Measurements from ENCODE around the gene ZNF398.

ZNF398 gene

DNA sequence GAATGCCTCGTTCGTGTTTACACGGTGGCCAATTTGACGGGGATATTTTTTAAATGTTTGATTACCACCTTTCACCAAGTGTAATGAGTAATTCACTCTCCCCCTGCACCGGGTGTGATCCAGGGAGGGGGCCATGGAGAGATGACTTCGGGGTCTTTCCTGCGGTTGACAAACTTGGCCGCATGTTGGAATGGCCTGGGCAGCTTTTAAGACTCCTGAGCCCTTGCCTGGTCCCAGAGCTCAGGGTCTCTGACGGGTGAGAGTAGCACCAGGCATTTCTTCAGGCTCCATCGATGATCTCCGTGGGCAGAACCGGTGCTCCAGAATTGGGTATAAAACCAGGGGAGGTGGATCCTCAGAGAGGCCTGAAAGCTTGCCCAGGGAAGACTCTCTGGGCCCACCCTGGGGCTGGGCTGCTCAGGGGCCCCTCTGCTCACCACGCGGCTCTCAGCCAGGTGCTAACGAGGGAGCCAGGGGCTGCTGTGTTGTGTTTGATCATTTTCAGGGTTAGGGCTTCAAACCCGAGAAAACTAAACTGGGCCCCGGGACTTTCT is 49.0 kb downstream of the ZNF398 start:
- no peak for DNase-seq (ENCODE audit: low read depth in 2 of 2, low spot score in 1 of 2)

DNA sequence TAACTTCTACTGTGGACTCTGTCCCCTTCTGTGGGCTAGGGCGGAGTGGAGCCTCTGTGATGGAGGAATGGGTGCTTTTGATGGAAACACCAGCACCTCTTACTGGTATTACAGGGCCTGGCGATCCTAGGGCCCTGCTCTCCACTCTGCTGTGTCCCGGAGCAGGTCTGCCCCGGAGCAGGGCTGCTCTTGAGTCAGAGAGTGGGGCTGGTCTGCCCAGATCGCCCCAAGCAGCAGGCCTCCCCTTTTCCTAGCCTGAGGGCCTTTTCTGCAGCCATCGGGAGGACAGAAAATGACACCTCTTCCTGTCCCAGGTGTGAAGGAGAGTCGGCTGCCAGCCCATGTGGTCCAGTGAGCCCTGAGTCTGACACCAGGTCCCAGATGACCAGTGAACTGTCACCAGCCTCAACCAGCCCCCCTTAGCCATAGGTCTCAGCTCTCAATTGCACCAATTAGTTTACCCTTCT is 49.5 kb downstream of the ZNF398 start:
- DNase-seq (ENCODE audit: low read depth in 2 of 2, low spot score in 1 of 2): no peak

DNA sequence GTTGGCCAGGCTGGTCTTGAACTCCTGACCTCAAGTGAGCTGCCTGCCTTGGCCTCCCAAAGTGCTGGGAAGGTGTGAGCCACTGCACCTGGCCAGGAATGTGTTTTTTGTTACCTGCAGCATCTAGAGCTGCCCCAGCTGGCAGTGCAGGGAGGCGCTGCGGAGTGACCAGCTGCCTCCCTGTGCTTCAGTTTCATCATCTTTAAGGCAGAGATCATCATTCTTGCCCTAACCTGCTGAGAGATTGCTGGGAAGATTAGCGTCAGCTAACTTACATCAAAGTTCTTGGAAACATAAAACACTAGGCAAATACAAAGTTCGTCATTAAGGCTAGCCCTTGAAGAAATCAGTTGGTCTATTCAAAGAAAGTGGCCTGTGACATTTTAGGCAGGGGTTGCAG is 50.4 kb downstream of the ZNF398 start:
- no peak for DNase-seq (ENCODE audit: low read depth in 2 of 2, low spot score in 1 of 2)

GRCh38 chr7:149198161-149198816 is 51.0 kb downstream of the ZNF398 start:
- DNase-seq (ENCODE audit: low read depth in 2 of 2, low spot score in 1 of 2): no peak

DNA sequence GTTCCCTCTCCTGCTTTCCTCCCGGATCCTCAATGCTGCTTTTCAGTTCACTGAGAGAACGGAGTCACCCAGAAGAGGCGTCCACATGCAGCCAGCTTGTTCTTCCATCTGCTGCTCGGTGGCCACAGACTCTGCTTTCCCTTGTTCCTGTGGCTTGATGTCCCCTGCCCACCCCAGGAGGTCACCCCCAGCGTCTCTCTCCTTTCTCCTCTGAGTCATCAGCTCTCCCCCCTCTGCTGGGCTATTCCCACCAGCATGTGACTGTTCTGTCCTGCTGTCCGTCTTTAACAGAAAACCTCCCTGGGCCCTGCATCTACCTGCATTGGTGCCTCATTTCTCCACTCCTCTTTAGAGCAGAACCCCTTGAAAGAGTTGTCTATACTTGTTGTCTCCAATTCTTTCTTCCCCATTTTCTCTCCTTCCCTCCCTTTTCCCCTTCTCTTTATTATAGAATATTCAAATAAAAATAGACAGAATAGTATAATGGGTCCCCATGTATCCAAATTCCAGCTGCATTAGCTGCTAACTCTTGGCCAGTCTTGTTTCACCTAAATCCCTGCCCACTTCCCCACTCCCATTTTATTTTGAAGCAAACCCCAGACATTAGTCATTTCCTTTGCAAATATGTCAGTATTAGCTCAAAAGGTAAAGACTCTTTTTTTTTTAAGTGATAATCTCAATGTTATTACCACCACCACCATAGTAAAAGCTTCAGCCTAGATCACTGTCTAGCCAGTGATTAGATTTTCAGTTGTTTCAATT is 52.2 kb downstream of the ZNF398 start:
- DNase-seq (ENCODE audit: low read depth in 2 of 2, low spot score in 1 of 2): no peak

DNA sequence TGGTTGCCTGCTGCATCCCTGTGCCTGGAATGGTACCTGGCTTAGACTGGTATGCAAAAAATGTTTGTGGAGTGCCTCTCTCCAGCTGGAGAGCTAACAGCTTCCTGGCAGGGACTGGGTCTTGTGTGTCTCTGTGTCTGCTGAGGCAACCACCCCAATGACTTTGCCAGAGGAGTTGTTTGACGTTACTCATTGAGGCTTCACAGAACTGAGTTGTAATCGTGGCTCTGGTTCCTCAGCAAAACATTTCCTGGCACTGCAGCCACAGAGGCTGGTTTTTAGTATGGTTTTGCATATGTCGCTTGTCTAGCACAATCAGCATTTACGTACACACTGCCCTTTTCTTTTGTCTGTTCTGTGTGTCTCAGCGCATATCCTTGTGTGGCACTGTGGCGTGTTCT is 55.6 kb downstream of the ZNF398 start:
- no peak for DNase-seq (ENCODE audit: low read depth in 2 of 2, low spot score in 1 of 2)

DNA sequence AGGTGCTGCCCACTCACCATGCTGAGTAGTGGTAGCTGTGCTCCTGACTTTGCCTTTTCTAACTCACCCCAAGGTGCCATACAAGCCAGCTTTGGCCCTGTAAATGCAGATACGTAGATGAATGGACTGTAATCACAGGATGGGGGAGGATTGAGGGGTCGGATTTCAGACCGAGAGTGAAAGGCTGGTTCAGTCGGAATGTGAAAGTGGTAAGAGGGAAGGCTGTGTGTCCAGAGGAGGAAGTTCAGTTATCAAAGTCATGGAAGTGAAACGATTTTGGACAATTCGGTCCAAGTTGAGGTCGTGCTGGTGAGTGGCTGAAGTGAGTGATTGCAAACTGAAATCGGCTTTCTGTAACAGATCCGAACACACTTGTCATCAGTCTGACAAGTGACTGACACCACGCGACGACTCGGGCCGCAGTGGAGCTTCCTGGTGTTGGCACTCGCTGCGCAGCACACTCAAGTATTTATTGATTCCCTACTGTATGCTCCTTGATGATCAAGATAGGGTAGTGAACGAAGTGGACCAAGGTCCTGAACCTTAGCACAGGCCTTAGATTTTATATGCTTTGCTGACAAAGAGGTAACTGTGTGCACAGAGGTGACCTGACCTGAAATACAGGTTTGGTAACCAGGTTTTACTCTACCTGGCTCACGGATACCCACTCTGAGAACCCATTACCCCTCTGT is 58.6 kb downstream of the ZNF398 start:
- no peak for DNase-seq (ENCODE audit: low read depth in 2 of 2, low spot score in 1 of 2)

- no peak for DNase-seq (ENCODE audit: low read depth in 2 of 2, low spot score in 1 of 2)
Measured at GRCh38 chr7:149207324-149208035, 60.2 kb downstream of the ZNF398 start.

DNA sequence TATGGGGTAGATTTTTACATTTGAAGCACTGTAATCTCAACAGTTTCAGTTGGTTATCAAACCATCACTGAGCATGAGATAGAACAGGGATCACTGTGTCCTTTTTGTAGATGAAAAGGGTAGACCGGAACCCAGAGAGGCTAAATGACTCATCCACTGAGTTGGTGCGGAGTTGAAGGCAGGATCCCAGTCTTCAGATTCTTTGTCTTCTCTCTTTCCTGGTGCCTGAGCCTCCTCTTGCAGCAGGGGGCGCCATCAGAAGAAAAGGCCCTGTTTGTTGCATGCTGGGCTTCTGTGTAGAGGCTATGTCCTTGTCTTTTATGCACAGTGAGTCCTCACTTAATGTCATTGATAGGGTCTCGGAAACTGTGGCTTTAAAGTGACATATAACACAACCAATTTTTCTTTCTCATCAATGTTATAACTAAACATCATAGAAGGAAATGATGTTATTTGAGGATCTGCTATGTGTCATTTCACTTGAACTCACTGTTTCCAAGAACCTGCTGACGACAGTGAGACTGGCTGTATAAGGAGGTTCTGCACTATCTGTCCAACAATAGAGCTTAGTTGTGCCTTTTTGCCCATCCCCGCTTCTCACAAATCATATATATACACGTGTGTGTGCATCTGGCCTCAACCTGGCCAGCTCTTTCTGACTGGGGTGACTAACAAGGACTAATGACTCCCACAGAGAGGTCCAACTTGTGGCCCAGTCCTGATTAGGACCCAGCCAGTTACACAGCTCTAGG is 62.4 kb downstream of the ZNF398 start:
- DNase-seq (ENCODE audit: low read depth in 2 of 2, low spot score in 1 of 2): peak; percentile 18 to 47

DNA sequence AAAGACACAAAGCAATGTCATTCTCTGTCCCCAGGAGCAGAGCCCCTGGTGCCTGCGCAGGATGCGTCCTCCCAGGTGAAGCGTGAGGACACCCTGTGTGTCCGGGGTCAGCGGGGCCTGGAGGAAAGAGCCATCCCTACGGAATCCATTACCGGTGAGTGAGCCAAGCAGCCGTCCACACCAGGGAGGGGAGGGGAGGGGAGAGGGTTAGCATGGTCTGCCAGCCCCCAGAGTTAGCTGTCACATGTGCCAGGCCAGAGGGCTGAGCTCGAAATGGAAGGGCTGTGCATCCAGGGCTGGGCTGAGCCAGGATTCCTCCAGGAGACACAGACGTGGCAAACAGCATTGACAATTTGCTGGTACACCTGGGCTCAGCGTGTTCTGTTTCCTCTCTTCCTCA is 63.3 kb downstream of the ZNF398 start:
- DNase-seq (ENCODE audit: low read depth in 2 of 2, low spot score in 1 of 2): no peak

- DNase-seq (ENCODE audit: low read depth in 2 of 2, low spot score in 1 of 2): no peak
Measured at GRCh38 chr7:149214020-149214720, 66.9 kb downstream of the ZNF398 start.

- no peak for DNase-seq (ENCODE audit: low read depth in 2 of 2, low spot score in 1 of 2)
Measured at GRCh38 chr7:149216402-149216801, 69.1 kb downstream of the ZNF398 start.

- DNase-seq (ENCODE audit: low read depth in 2 of 2, low spot score in 1 of 2): no peak
Measured at GRCh38 chr7:149217570-149217969, 70.3 kb downstream of the ZNF398 start.

DNA sequence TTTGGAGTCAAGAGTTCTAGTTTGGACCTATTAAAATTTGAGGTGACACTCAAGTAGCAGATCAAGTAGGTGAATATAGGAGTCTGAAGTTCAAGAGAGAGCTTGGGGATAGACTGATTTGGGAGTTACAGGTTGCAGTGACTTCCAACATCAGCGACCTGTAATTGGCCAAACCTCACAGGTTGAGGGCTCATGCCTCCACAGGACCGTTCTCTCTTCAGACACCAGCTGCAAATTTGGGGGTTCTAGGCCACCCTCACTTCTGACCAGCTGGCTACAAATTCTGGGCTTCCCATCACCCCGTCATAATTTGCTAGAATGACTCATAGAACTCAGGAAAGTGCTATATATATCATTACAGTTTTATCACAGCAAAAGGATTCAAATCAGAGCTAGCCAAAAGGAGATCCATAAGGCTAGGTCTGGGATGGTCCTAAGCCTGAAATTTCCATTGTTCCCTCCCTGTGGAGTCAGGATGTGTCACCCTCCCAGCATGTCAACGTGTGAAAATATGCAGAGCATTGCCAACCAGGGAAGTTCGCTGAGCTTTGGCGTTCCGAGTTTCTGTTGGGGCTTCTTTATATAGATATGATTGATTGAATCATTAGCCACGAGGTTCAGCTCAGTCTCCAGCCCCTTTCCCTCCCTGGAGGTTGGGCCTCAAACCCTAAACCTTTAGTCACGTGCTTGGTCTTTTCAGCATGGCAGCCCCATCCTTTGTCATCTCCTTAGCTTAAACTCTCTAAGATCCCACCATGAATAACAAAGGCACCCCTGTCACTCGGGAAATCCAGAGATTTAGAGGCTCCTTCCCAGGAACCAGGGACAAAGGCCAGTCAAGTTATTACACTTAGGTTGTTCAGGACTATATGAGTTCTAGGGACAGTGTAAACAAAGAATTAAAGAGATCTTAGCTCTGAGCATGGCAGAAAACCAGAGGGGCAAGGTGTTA is 71.5 kb downstream of the ZNF398 start:
- no peak for DNase-seq (ENCODE audit: low read depth in 2 of 2, low spot score in 1 of 2)

DNA sequence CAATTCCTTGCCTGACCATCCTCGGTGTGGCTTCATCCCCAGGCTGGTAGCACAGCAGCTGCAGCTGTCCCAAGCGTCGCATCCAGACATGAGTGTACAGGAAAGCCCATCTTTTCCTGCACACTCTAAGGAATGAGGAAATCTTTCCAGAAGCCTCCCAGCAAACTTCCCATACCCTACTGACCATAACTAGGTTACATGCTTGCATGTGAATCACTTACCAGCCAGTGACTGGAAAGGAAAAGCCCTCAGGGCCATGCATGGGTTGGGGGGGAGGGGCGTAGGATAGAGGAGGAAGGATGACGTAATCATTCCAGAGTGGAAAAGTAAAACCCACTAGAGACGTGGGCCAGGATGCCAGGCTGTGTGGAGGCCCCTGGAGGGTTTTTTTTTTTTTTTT is 73.3 kb downstream of the ZNF398 start:
- no peak for DNase-seq (ENCODE audit: low read depth in 2 of 2, low spot score in 1 of 2)

GRCh38 chr7:149223176-149223575 is 75.9 kb downstream of the ZNF398 start:
- no peak for DNase-seq (ENCODE audit: low read depth in 2 of 2, low spot score in 1 of 2)

GRCh38 chr7:149223761-149224160 is 76.5 kb downstream of the ZNF398 start:
- no peak for DNase-seq (ENCODE audit: low read depth in 2 of 2, low spot score in 1 of 2)

- DNase-seq (ENCODE audit: low read depth in 2 of 2, low spot score in 1 of 2): no peak
Measured at GRCh38 chr7:149224352-149224751, 77.1 kb downstream of the ZNF398 start.

DNA sequence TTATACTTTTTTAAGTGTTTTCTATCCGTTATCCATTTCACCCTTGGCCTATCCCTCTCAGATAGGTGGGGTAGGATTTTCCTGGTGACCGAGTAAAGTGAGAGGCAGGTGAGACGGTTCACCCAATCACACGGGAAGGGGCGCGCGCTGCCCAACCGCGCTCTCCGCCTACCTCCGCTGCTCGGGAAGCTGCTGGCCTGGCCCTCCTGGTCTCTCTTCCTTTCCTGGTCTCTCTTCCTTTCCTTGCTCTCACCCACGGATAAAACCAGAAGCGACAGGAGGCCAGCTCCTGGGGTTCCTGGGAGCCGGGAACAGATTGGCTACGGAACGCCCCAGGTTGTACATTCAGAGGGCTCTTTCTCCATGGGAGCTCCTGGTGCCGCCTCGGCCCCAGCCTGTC is 77.9 kb downstream of the ZNF398 start:
- no peak for DNase-seq (ENCODE audit: low read depth in 2 of 2, low spot score in 1 of 2)
